GM21528 (cell line): ENCODE results near the gene LRRC72.
A peak's percentile ranks its signal among the peaks of the same experiment; 100 is the strongest.
"Not testable (repeated sequence)": the region's sequence is repeated elsewhere in the genome, so short reads cannot be mapped to it uniquely, and the experiment has no call there.

ENCODE experiments used
- ATAC-seq: cut with Tn5 transposase; IDR thresholded peaks from one replicate; pipeline ENCODE4 v1.9.1; 2021; ENCODE audit warnings: mild to moderate bottlenecking, moderate library complexity; ENCODE audit not compliant: unreplicated experiment, low FRiP score

LRRC72 gene

DNA sequence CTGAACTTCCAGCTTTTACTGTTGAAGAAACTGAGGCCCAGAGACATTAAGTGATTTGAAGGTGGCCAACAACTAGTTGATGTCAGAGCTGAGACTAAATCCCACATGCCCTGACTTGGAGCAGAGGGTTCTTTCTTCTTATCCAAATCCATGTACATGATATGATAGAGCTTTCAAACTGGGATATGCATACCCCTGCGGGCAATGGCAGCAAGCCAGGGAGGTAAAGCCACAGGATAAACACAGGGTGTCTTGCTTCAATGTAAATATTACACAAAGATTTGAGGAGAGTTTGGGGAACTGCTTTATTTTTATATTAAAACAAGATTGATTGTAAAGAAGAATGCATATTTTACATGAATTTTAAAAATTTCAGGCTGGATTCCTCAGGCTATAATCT lies 2.3 kb upstream of the LRRC72 start:
- no peak for ATAC-seq

DNA sequence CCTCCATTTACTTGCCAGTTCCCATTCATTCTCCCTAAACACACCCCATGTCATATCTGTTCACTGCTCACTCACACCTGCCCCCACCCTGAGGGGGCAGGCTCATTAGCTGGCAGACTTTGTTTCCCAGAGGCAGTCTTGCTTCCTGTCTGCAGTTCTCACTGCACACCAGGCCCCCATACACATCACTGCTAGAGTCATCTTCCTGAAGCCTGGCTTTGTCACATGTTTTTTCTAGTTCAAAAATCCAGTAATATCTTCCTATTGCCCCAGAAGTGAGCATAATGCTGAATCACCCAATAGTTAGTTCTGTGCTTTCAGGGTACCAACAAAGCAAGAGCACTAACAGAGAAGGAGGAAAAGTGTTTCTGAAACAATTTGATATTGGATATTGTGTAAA lies 1.9 kb downstream of the LRRC72 start:
- no peak for ATAC-seq

DNA sequence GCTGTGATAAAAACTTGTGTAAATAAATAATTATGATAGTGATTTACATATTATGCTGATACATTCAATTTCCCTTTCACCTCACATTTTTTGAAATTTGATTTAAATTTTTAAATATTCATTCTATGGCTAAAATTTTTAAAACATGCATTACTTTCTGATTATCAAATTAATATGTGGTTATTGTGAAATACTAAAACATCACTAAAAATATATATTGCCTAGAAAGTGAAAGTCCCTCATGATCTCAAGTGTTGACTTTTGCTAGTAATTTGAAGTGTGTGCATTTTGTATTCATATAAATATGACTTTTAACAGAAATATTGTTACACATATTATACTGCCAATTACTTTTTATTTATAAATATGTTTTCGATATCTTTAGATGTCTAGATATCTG lies 3.1 kb downstream of the LRRC72 start:
- no peak for ATAC-seq

DNA sequence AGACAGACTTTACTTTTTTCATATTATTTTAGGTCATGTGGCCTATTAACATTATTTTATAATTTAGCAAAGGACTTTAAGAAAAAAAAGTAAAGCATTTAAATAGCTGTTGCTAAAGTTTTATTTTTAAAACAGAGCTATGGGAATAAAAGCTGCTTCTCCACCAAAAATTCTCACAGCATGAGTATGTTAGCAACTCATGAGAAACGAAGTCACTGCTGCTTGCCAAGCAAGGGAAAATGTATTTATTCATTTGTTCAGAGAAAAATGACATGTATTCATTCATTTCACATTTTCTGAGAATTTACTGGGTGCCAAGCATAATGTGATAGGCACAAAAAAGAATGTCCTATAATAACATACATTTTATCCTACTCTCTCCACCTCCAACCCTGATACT lies 5.1 kb downstream of the LRRC72 start:
- no peak for ATAC-seq

DNA sequence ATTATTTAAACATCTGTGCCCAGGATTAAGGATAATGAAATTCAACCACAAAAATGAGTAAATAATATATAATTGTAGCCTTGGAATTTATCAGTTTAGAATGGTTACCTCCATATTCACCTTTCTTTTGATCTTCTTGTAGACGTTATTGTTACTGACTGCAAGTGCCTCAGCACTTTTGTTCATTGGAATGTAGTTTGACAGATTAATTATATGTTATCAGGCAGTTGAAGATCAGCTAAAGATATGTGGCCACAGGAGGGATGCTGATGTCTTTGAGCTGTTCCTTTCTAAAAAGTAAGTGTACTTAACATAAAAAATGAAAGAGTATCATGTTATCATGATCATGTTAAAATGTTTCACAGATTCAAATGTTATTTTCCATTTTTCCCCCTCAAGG lies 5.6 kb downstream of the LRRC72 start:
- no peak for ATAC-seq

DNA sequence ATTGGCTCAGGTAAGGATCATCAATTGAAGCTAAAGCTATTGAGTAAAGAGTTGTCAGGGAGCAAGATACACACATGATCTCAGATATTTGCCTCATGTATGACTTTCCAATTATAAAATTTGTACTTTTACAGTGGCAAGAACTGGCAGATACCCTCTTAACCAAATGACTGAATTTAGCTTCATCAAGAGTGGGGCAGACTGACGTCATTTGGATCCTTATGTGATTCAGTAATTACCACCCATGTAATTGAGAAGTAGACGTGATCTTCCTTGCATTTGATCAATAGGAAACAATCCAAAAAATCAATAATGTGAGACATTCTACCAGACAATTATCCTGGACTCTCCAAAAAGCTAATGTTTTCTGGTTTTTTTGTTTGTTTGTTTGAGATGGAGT lies 8.9 kb downstream of the LRRC72 start:
- ATAC-seq = no peak

DNA sequence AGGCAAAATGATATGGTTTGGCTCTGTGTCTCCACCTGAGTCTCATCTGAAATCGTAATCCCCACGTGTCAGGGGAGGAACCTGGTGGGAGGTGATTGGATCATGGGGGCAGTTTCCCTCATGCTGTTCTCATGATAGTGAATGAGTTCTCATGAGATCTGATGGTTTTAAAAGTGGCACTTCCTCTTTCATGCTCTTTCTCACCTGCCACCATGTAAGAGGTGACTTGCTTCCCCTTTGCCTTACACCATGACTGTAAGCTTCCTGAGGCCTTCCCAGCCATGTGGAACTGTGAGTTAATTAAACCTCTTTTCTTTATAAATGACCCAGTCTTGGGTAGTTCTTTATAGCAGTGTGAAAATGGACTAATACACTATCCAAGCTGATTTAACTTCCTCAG lies 13.9 kb downstream of the LRRC72 start:
- not testable (repeated sequence) for ATAC-seq

DNA sequence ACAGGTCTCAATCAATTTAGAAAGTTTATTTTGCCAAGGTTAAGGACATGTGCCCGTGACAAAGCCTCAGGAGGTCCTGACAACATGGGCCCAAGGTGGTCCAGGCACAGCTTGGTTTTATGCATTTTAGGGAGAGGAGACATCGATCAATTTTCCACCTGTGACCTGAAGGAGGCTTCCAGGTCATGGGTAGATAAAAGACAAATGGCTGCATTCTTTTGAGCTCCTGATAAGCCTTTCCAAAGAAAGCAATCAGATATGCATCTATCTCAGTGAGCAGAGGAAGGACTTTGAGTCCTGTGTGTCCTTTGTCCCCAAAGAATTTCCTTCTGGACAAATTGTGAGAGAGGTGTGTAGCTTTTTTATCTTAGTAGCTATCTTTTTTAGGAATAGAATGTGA lies 15.8 kb downstream of the LRRC72 start:
- ATAC-seq = no peak

DNA sequence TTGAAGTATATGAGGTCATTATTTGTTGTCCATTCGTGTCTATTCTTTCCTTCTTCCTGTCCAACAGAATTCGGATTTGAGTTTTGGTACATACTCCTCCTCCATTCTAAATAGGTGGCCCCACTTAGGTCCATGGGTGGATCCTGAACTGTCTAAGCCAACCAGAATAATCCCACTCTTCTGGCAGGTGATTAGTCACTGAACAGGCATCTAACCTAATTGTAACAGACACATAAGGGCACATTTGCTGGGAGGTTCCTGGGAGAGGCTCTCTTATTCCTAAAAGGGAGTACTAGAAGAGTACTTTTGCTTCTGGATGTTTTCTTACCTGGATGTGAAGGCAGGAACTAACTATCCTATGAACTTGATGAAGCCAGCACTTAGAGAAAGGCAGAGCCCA lies 16.8 kb downstream of the LRRC72 start:
- no peak for ATAC-seq

DNA sequence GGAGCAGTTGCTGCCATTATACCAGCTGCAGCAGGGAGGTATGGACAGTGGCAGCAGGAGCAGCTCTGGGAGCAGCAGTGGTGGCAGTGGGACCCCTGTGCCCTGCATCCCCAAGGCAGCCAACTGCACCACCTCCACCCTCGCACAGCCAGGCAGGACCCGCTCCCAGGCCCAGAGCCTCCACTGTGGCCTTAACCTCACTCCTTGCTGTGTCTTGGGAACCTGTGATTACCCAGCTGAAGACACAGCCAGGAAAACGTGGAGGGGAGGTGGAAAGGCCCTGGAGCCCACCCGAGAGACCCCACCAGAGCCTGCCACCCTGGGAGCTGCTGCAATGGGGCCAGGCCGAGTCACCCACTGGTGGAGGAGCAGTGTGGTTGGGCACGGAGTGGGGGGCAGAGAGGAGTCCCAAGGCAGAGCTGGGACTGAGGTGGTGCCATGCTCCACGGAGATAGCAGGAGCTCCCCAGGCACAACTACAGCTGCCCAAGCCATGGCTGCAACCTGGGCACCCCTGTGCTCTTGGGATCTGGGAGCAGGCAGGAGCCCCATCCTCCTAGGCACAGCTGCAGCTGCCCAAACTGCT lies 20.4 kb downstream of the LRRC72 start:
- ATAC-seq = no peak

DNA sequence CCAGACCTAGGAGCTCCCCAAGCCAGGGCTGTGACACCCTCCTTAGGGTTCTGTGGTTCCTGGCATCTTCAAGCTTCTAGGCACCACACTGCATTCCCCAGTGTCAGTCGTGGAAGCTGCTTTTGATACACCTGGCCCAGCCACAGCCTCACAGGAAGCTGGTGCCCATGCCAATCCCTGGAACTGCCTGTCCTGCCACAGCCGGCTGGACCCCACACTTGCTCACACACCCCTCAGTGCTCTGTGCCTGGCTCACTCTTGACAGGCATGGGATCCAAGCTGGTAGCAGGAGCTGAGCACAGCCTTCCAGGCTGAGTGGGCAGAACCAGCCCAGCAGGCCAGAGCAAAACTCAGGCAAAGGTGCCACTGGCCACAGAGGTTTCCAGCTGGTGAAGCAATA lies 21.8 kb downstream of the LRRC72 start:
- no peak for ATAC-seq

DNA sequence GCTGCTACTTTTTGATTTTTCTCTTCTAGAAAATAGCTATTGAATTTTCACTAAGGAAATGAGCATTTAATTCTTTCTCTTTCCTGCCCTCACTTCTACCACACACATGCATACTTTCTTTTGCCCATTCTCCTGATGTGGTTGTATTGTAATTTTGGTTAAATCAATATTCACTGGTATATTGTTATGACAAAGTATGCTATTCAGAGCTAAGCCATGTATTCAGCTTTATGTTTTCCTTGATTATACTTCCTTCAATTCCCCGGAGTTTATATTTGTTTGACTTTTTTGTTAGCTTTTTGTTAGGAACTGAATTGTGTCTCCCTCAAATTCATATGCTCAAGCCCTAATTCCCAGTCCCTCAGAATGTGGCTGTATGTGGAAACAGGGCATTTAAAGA lies 24.0 kb downstream of the LRRC72 start:
- ATAC-seq = no peak

DNA sequence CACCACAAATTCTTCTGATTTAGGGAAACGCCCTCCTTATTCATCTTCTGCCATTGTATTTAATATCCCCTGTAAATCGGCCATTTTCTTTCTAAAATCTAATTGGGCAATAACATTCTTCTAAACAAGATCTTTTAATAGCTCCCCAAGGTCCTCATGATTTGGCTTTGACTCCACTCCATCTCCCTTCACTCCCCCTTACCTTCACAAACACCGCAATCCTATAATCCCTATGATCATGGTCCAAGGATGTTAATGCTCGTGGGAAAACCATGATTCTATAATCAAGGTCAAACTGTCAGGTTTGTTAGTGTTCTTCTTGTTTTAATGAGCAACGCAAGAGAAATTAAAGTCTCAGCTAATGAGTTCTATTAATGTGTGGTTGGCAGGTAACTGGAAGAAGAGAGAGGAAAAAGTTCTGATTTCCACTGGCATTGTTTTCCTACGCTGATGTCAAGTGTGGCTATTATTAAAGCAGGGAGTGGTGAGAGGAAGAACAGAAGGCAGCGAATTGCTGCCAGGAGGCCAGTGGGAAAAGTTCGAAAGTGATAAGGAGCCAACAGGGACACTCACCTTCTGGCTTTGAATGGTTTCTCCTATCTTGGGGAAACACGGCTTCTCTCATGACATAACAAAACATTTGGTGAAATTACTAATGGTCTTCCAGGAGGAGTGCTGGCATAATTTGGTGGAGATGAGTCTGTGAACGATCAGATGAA lies 28.1 kb downstream of the LRRC72 start:
- ATAC-seq = no peak

DNA sequence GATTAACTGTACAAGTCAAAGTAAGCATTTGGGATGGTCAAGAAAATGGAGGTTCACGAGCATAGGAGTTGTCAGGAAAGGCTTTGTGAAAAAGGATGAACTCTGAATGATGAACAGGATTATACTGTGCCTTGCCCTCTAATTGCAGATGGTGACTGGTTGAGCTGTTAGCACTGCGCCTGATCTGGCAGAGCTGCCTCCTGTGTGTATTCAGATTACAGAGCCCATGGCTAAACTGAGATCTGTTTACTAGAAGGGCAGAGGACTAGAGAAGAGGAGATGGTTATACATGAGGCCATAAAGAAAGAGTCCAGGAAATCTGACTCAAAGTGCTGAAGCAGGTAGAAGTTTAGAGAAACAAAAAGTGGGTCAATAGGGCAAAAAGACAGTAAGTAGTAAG lies 29.7 kb downstream of the LRRC72 start:
- no peak for ATAC-seq

DNA sequence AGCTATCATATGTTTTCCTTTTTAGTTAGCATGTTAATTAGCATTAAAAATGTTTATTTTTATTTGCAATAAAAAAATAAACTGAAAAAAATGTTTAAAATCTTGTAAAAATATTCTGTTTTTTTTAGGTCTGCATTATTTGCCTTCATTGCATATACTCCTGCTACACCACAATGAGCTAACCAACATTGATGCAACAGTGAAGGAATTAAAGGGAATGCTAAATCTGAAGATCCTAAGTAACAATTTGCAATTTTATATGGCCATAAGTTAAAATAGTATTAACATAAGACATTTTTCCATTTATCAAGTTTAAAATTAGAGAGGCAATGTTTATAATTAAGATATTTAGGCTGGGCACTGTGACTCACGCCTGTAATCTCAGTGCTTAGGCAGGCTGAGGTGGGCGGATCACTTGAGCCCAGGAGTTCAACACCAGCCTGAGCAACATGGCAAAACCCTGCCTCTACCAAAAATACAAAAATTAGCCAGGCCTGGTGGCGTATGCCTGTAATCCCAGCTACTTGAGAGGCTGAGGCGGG lies 32.2 kb downstream of the LRRC72 start:
- no peak for ATAC-seq

DNA sequence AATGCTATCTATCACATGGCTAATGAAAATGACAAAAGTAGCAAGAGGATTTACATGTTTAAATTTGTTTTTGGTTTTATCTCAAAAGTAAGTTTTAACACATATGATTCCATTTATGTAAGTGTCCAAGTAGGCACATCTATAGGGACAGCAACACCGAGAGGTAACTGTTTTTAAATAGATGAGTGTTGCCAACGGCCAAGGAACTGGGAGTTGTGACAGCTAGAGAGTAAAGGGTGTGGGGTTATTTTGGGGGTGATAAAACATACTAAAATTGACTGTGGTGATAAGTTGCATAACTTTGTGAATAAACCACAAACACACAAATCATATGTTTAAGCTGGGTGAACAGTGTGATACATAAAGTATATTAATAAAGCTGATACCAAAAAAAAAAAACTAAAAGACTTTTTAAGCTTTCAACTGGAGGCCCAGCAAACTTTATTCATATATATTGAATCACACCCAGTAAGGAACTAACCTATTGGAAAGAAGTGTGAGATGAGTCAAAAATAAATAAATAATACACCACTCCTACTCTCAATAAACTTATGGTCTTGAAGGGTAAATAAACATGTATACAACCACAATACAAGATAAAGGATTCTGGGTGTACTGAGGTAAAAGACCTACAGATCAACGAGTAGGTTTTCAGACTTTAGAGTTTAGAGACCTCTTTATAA lies 33.0 kb downstream of the LRRC72 start:
- no peak for ATAC-seq

DNA sequence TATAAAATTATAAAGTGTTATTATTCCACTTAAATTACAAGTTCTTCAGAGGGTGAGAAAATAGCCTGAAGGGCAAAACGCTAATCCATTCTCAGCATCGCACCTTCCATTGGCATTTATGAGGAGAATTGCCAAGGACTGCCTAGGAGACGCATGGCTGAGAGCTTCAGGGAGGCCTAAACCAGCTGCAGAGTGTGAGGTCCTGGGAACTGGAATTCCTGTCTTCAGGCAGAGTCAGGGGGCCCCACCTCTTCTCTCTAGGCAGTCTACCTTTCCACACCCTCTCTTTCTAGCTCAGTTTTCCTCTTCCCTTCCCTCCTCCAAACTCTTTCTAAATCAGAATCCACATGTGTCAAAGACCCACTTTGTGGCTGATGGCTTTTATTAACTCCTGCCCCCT lies 35.3 kb downstream of the LRRC72 start:
- no peak for ATAC-seq

DNA sequence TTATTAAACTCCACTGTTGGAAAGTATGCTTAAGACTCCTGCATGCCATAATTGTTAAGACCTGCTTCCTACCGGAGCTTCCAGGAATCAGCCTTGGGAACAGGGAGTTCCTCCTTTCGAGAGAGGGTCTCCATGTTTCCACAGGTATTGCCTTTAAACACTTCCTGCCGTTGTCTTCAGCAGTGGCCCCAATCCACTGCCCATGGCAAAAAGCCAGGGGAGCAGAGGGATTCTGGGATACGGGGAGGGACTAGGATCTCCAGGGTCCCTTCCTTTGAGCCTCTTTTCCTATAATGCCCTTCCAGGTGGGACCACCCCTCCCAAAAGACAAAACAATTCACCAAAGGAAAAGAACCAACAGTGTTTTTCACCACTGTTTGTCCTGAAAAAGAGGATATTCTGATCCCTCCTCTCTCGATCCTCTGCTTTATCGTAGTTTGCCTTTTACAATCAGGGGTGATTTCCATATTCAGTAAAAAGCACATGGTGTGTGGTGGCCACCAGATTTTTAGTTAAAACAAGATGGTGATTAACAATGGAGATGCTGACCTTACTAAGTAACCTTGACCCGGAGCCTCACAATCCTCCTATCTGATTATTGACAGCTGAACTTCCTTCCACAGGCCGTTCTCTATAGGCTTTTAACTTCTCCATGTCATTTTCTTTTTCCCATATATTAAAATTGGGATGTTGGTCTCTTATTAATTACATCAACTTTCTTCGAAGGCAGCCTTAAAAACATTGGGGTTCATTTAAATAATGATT lies 36.0 kb downstream of the LRRC72 start:
- ATAC-seq = no peak

DNA sequence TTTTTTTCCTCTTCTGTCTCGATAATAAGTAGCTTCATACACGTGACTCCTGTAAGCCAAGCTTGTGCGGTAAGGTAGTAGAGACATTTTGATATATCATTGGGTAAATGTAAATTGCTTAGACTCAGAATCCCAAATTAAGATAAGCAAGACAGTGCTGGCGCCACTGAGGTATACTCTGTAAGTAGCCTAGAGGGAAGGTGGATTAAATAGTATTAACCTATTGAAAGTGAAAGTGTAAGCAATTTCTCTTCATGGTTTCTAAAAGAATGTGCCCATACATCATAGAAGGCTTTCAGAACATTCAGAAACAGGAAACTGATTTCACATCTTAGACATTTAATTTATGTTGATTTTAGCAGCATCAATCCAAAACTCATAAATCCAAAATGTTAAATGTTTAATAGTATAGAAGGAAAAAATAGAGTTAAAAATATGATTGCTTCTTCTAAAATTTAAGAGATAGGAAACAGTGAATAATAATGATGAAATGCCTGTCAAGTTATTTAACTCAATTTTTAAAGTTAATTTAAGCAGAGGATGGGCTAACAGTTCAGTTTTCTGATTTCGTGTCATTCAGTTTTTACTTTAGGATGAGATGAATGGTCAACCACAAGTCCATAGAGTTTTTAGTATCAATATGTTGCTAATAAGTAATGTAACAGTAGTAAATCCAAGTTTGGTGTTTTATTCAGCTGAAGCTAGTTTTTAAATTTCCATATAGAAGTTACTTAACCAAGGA lies 36.8 kb downstream of the LRRC72 start:
- ATAC-seq = peak; percentile 84

DNA sequence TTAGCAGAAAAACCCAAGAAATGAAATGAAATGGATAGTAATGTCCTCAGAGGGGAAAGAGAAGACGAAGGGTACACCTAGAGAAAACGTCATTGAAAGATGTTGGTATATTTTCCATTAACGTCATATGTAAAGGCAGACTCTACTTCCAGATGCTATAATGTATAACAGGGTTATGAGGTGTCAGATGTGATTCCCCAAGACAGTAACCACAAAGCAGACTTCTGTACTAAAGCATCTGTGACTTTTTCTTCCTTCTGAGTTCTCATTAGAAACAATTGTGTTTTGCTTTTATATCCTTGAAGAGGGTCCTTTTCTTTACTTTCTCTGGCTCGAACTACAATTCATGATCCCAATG lies 37.4 kb downstream of the LRRC72 start:
- no peak for ATAC-seq
